Activated CD4-positive, alpha-beta T cell treated with anti-CD3 and anti-CD28 coated beads, Interleukin-2, Interleukin-6, amounts not matched to agents 100 ng/mL and 50 ng/mL, durations not matched to agents 16 hours and 8 hours (primary cell): ENCODE measurements around the gene PHLPP1.
"Not testable (repeated sequence)": the region's sequence is repeated elsewhere in the genome, so short reads cannot be mapped to it uniquely, and the experiment has no call there.

Source experiments
- DNase-seq: peaks from one replicate; pipeline ENCODE4 v3.0.0-alpha.2; 2020

The PHLPP1 gene

GRCh38 chr18:62715436-62715758, at the start of gene PHLPP1:
TSS of gene PHLPP1 (plus strand) at chr18:62715541. CDS start at chr18:62715684, 143 bp downstream.
- no peak for DNase-seq

GRCh38 chr18:62669225-62669624, 46.1 kb upstream of the PHLPP1 start:
- no peak for DNase-seq

GRCh38 chr18:62670573-62670972, 44.8 kb upstream of the PHLPP1 start:
- no peak for DNase-seq

- no peak for DNase-seq
Measured at GRCh38 chr18:62672600-62672999, 42.7 kb upstream of the PHLPP1 start.

GRCh38 chr18:62678847-62679485, 36.4 kb upstream of the PHLPP1 start:
- no peak for DNase-seq

GRCh38 chr18:62682371-62682770, 33.0 kb upstream of the PHLPP1 start:
- DNase-seq, result no peak

GRCh38 chr18:62683935-62684334, 31.4 kb upstream of the PHLPP1 start:
- DNase-seq, result no peak

GRCh38 chr18:62688743-62689317, 26.5 kb upstream of the PHLPP1 start:
- no peak for DNase-seq

- no peak for DNase-seq
Measured at GRCh38 chr18:62690236-62690815, 25.0 kb upstream of the PHLPP1 start.

- no peak for DNase-seq
Measured at GRCh38 chr18:62693659-62694058, 21.7 kb upstream of the PHLPP1 start.

GRCh38 chr18:62697636-62698035, 17.7 kb upstream of the PHLPP1 start:
- no peak for DNase-seq

- no peak for DNase-seq
Measured at GRCh38 chr18:62702259-62702658, 13.1 kb upstream of the PHLPP1 start.

GRCh38 chr18:62706879-62707278, 8.5 kb upstream of the PHLPP1 start:
- DNase-seq, result not testable (repeated sequence)

- not testable (repeated sequence) for DNase-seq
Measured at GRCh38 chr18:62709908-62710307, 5.4 kb upstream of the PHLPP1 start.

- DNase-seq, result no peak
Measured at GRCh38 chr18:62710417-62710816, 4.9 kb upstream of the PHLPP1 start.

- DNase-seq, result no peak
Measured at GRCh38 chr18:62711781-62712180, 3.6 kb upstream of the PHLPP1 start.

- DNase-seq, result no peak
Measured at GRCh38 chr18:62713651-62714247, 1.6 kb upstream of the PHLPP1 start.

- DNase-seq, result peak; percentile 94
Measured at GRCh38 chr18:62714671-62715435, 488 bp upstream of the PHLPP1 start.

GRCh38 chr18:62715759-62716615, 646 bp downstream of the PHLPP1 start:
- peak; percentile 68 for DNase-seq

- peak; percentile 45 for DNase-seq
Measured at GRCh38 chr18:62716619-62717168, 1.4 kb downstream of the PHLPP1 start.

GRCh38 chr18:62717169-62717924, 2.0 kb downstream of the PHLPP1 start:
- peak; percentile 52 for DNase-seq
